Left ventricle myocardium superior (tissue), 1 donor: ENCODE results near the gene PASK. TPM values are rescaled to one million over a fixed set of nuclear protein-coding genes. Genes with fewer than 3 reads are reported as not detected.

Experiments used
- ATAC-seq: fragments of 200-7000 bp; cut with Tn5 transposase; one replicate; pipeline ENCODE4 v1.9.1; 2020; ENCODE audit warnings: mild to moderate bottlenecking, moderate library complexity
- DNase-seq: peaks from one replicate; pipeline ENCODE4 v3.0.0-alpha.2; 2020
- intact Hi-C: fragments of 100-400 bp; cut with micrococcal nuclease; formaldehyde crosslinking; loops from one replicate; pipeline ENCODE4 v1.11.0; 2022
- total RNA-seq: library from RNA; stranded (reverse); fragmentation: NEBNext Ultra II Directional; extraction: Animal tissue kit (Norgen Biotek cat#: 25700); gene quantifications from one replicate; pipeline ENCODE4 v1.2.1, GENCODE V29; 2021
- donor health status: DM: no; HTN: yes; CAD: no; lungs with severe emphysema.

The PASK gene
- total RNA-seq, 1 donor from 2014 or later, result 3.4 TPM

GRCh38 chr2:241091734-241092445, 57.4 kb downstream of the PASK start:
- DNase-seq (no peak), ATAC-seq (no peak)
- intact Hi-C loops, result no loop called here

- intact Hi-C loops, result no loop called here
- ATAC-seq (no peak), DNase-seq (no peak)
Observed at GRCh38 chr2:241091201-241091600, 58.1 kb downstream of the PASK start.

- ATAC-seq (no peak), DNase-seq (no peak)
- intact Hi-C loops, result no loop called here
Observed at GRCh38 chr2:241088791-241089732, 60.2 kb downstream of the PASK start.

- intact Hi-C loops, result no loop called here
- no peak for DNase-seq
- ATAC-seq, result no peak
Observed at GRCh38 chr2:241088376-241088775, 60.9 kb downstream of the PASK start.

GRCh38 chr2:241087420-241088268, 61.6 kb downstream of the PASK start:
- DNase-seq, result no peak
- no peak for ATAC-seq
- intact Hi-C loops, result no loop called here

- intact Hi-C loops, result no loop called here
- DNase-seq (no peak), ATAC-seq (no peak)
Observed at GRCh38 chr2:241084856-241085444, 64.3 kb downstream of the PASK start.

- intact Hi-C loops, result no loop called here
- no peak for ATAC-seq
- no peak for DNase-seq
Observed at GRCh38 chr2:241083091-241083415, 66.2 kb downstream of the PASK start.

GRCh38 chr2:241082341-241083090, 66.8 kb downstream of the PASK start:
- DNase-seq (no peak), ATAC-seq (no peak)
- intact Hi-C loops, result no loop called here

GRCh38 chr2:241081643-241082340, 67.5 kb downstream of the PASK start:
- intact Hi-C loops, result no loop called here
- ATAC-seq (peak; percentile 8), DNase-seq (no peak)

- DNase-seq, result no peak
- peak; percentile 16 for ATAC-seq
- intact Hi-C loops, result no loop called here
Observed at GRCh38 chr2:241081190-241081642, 68.1 kb downstream of the PASK start.

GRCh38 chr2:241080405-241081189, 68.7 kb downstream of the PASK start:
- DNase-seq, result no peak
- intact Hi-C loops, result no loop called here
- ATAC-seq, result peak; percentile 11

GRCh38 chr2:241074901-241075540, 74.3 kb downstream of the PASK start:
- ATAC-seq, result no peak
- intact Hi-C loops, result no loop called here
- no peak for DNase-seq

GRCh38 chr2:241074065-241074818, 75.0 kb downstream of the PASK start:
- intact Hi-C loops, result no loop called here
- no peak for ATAC-seq

GRCh38 chr2:241073166-241074064, 75.9 kb downstream of the PASK start:
- ATAC-seq (no peak), DNase-seq (no peak)
- intact Hi-C loops, result no loop called here

More at GRCh38 chr2:241074065-241074818, 75.0 kb downstream of the PASK start:
- DNase-seq, result no peak

- ATAC-seq (no peak), DNase-seq (no peak)
- intact Hi-C loops, result no loop called here
Observed at GRCh38 chr2:241072553-241073165, 76.6 kb downstream of the PASK start.
